CD1c-positive myeloid dendritic cell (primary cell): ENCODE data around the gene MIOS.
A peak's percentile ranks its signal among the peaks of the same experiment; 100 is the strongest.
"Not testable (repeated sequence)": the region's sequence is repeated elsewhere in the genome, so short reads cannot be mapped to it uniquely, and the experiment has no call there.

Experiments
- DNase-seq: peaks from one replicate; pipeline ENCODE4 v3.0.0-alpha.2; 2016; ENCODE audit errors: extremely low spot score

The MIOS gene

DNA sequence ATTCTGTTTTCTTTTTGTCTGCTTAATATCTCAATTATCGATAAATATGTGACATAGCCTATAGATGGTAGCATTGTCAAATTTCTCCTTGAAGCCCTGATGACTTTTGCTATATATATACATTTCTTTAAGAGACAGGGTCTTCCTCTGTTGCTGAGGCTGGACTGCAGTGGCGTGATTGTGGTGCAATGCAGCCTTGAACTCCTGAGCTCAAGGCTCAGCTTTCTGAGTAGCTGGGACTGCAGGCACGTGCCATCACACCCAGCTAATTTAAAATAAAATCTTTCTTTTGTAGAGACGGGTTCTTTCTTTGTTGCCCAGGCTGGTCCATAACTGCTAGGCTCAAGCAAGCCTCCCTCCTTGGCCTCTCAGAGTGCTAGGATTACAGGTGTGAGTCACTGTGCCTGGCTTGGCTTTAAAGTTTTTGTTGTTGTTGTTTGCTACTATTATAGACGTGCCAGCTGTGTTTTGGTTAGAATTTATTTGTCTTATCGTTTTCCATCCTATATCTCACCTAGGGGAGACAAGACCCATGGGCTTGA is 80.9 kb downstream of the MIOS start:
- no peak for DNase-seq

DNA sequence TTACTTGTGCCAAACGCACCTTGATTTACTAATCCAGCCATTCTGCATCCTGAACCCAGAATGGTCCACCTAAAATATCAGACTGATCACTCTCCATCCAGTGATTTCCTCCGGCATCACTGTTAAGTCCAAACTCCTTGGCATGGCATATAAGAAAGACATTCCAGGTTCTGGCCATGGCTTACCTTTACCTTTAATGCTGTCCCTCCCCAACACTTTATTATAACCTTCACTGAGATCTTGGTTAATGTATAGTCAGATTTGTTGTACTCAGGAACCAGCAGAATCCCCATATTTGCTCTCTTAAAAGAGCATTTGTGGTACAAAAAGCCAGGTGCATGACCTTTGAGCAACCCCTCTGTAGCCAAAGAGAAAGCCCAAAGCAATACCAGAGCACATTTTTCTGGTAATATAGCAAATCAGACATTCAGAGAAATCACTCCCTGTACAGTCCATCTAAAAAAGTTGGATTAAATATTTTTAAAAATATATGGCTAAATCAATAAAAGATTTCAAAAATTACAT is 84.1 kb downstream of the MIOS start:
- DNase-seq = no peak

DNA sequence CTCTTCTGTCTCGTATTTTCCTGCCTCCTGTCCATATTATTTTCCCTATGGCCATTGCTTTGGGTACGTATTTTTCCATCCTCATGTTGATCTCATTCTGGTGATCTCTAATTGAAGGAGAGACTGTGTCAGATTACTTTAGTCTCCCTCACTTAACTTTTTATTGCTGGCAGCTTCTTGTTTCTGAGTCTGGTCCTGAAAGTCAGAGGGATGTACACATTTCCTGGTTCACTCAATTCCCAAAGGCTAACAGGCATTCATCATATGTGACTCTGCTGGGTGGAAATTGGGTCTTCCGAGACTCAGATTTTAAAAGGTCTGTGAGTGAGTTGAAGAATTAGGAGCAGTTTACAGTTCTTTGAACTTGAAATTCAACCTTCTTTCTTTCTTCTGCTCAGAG is 84.8 kb downstream of the MIOS start:
- DNase-seq = no peak

DNA sequence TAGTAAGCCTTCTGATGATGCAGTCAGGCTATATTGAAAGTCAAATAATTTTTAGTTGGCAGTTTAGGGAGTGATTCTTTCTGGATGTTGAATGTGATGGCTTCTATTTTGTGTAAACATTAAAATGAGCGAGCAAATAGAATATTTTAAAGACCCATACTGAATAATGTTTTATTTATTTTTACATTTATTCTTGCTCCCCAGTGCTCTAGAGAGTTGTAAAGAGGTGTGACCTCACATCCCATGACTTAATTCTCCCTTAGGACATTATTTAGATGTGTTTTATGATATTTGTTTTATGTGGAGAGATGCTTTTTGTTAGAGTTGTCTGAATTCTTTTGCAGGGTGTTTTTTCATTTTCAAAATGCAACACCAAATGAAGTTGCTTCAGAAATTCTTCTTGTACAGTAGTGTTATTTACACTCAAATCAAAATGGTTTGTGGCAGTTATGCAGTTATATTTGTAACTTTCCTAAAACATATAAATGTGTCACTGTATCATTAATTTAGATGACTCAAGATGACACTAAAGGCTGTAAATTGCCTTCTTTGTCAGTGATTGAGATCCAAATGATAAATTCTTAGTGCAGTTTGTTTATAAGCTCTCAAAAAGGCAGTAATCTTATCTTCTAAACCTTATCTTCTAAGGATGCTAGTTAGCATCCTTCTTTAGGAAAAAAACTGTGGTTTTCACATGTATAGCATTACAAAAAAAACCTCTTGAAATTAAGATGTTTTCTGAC is 86.3 kb downstream of the MIOS start:
- no peak for DNase-seq

DNA sequence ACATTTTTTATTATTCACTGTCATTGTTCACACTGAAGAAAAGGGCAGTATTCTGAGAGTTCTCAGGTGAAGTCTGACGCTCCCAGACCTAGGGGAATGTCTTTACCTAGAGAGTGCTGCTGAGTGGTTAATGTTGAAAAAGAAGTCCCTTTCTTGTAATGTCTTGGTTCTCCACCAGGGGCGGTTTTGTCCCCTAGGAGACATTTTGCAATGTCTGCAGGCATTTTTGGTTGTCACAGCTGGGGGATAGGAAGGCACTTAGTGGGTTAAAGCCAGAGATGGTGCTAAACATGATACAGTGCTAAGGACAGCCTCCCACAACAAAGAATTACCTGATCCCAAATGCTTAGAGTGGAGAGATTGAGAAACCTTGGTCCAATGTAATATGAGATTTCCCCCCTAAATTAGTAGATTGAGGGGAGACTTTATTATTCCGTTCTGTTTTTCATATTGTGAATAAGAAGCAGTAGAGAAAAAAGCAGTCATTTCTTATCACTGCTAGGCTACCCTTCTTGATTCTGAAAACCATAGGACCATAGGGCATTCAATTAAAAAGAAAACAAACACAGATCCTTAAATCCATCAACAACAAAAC is 87.0 kb downstream of the MIOS start:
- peak; percentile 26 for DNase-seq

DNA sequence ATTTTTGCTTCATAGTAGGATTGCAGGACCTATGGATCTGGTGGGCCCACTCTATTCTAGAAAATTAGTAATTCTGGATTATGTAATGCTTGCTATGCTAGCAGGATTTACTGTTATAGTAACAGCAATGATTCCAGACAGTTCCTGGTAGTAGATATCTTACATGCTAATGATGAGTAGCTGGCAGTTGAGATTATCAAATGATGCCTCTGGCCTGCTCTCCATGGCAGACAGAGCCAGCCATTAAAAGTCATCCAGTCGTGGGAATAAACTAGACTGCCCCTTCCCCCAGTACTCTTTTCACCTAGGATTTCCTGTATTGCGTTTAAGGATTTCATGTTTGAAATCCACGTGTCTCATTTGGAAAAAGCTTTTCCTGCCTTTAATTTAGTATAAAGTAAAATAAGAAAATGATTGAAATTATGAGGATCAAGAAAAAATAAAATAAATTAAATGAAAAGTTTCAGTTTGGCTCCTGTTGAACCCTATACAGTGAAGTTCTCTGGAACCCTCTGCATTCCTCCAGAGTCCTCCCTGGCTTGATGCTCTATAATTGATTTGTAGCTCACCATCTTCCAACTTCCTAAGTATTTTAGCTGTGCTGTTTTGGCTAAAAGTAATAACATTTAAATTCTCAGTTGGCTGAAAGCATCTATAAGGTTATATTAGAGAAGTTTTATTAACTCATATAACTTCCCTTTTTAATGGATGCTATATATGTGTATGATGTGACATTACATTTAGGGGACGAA is 88.5 kb downstream of the MIOS start:
- DNase-seq = no peak

DNA sequence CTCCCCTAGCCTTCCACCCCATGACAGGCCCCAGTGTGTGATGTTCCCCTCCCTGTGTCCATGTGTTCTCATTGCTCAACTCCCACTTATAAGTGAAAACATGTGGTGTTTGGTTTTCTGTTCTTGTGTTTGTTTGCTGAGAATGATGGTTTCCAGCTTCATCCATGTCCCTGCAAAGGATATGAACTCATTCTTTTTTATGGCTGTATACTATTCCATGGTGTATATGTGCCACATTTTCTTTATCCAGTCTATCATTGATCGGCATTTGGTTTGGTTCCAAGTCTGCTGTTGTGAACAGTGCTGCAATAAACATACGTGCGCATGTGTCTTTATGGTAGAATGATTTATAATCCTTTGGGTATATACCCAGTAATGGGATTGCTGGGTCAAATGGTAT is 89.8 kb downstream of the MIOS start:
- DNase-seq = not testable (repeated sequence)
